Measurements from ENCODE around the gene ATP13A3. TPM values are rescaled to one million over a fixed set of nuclear protein-coding genes. Genes with fewer than 3 reads are reported as not detected.

The ATP13A3 gene
- total and polyA plus RNA-seq, 2 experiments from 2014 or later = 20.0 to 202 TPM

DNA sequence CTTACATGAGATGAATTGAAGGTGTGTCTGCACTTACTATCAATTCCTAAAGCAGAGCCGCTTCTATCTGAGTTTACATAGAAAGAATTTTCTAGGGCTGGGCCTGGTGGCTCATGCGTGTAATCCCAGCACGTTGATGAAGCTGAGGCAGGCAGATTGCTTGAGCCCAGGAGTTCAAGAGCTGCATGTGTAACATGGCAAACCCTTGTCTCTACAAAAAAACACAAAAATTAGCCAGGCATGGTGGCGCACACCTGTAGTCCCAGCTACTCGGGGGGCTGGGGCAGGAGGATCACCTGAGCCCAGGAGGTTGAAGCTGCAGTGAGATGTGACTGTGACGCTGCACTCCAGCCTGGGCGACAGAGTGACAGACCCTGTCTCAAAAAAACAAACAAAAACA, 18.1 kb upstream of the ATP13A3 start:
- no peak for DNase-seq (ENCODE audit: low spot score)
- Mint-ChIP-seq H3K36me3 (ENCODE audit: low read depth) (peaks cover 12% of the 10 kb centered on the region; the same call in 2 of the 3 replicates), H3K27ac (no peak overlapping the region; the same call in 1 of the 2 replicates), H3K4me3 (no peak overlapping the region), H3K9me3 (no peaks in the 10 kb centered on the region; the same call in 2 of the 3 replicates), H3K4me1 (0 out of 3 replicates have a peak, but pooled peaks cover 2% of the 10 kb centered on the region), H3K27me3 (ENCODE audit: insufficient read depth, low read depth, poor library complexity) (no peaks in the 10 kb centered on the region)
- TF ChIP-seq, protein P1, sequence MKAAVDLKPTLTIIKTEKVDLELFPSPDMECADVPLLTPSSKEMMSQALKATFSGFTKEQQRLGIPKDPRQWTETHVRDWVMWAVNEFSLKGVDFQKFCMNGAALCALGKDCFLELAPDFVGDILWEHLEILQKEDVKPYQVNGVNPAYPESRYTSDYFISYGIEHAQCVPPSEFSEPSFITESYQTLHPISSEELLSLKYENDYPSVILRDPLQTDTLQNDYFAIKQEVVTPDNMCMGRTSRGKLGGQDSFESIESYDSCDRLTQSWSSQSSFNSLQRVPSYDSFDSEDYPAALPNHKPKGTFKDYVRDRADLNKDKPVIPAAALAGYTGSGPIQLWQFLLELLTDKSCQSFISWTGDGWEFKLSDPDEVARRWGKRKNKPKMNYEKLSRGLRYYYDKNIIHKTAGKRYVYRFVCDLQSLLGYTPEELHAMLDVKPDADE (IDR thresholded peaks at IDR 0.05) = no peak
- TF ChIP-seq, protein P2, sequence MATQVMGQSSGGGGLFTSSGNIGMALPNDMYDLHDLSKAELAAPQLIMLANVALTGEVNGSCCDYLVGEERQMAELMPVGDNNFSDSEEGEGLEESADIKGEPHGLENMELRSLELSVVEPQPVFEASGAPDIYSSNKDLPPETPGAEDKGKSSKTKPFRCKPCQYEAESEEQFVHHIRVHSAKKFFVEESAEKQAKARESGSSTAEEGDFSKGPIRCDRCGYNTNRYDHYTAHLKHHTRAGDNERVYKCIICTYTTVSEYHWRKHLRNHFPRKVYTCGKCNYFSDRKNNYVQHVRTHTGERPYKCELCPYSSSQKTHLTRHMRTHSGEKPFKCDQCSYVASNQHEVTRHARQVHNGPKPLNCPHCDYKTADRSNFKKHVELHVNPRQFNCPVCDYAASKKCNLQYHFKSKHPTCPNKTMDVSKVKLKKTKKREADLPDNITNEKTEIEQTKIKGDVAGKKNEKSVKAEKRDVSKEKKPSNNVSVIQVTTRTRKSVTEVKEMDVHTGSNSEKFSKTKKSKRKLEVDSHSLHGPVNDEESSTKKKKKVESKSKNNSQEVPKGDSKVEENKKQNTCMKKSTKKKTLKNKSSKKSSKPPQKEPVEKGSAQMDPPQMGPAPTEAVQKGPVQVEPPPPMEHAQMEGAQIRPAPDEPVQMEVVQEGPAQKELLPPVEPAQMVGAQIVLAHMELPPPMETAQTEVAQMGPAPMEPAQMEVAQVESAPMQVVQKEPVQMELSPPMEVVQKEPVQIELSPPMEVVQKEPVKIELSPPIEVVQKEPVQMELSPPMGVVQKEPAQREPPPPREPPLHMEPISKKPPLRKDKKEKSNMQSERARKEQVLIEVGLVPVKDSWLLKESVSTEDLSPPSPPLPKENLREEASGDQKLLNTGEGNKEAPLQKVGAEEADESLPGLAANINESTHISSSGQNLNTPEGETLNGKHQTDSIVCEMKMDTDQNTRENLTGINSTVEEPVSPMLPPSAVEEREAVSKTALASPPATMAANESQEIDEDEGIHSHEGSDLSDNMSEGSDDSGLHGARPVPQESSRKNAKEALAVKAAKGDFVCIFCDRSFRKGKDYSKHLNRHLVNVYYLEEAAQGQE (IDR thresholded peaks at IDR 0.05; ENCODE audit: unreplicated experiment) = no peak
- TF ChIP-seq POLR2AphosphoS5 (IDR thresholded peaks at IDR 0.05; ENCODE audit: low read depth) (no peak), ZNF331 (CRISPR knock-in tag; IDR thresholded peaks at IDR 0.05; ENCODE audit: low read depth) (no peak), EZH2phosphoT487 (IDR thresholded peaks at IDR 0.05; ENCODE audit: unreplicated experiment) (no peak), STAT1 (IDR thresholded peaks at IDR 0.05; ENCODE audit: unreplicated experiment) (no peak), NANOG (IDR thresholded peaks at IDR 0.05; ENCODE audit: borderline replicate concordance) (no peak), EZH2 (IDR thresholded peaks at IDR 0.05; ENCODE audit: low read depth, unreplicated experiment) (no peak), JUNB (IDR thresholded peaks at IDR 0.05; ENCODE audit: unreplicated experiment) (no peak), ZNF114 (CRISPR knock-in tag; IDR thresholded peaks at IDR 0.05) (no peak), CREB1 (CRISPR knock-in tag; IDR thresholded peaks at IDR 0.05; ENCODE audit: low read depth) (no peak)
- TF ChIP-seq, protein P3, sequence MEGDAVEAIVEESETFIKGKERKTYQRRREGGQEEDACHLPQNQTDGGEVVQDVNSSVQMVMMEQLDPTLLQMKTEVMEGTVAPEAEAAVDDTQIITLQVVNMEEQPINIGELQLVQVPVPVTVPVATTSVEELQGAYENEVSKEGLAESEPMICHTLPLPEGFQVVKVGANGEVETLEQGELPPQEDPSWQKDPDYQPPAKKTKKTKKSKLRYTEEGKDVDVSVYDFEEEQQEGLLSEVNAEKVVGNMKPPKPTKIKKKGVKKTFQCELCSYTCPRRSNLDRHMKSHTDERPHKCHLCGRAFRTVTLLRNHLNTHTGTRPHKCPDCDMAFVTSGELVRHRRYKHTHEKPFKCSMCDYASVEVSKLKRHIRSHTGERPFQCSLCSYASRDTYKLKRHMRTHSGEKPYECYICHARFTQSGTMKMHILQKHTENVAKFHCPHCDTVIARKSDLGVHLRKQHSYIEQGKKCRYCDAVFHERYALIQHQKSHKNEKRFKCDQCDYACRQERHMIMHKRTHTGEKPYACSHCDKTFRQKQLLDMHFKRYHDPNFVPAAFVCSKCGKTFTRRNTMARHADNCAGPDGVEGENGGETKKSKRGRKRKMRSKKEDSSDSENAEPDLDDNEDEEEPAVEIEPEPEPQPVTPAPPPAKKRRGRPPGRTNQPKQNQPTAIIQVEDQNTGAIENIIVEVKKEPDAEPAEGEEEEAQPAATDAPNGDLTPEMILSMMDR (conservative IDR thresholded peaks at IDR 0.05; ENCODE audit: low read depth in 2 of 2) = no peak
- TF ChIP-seq, protein P4, sequence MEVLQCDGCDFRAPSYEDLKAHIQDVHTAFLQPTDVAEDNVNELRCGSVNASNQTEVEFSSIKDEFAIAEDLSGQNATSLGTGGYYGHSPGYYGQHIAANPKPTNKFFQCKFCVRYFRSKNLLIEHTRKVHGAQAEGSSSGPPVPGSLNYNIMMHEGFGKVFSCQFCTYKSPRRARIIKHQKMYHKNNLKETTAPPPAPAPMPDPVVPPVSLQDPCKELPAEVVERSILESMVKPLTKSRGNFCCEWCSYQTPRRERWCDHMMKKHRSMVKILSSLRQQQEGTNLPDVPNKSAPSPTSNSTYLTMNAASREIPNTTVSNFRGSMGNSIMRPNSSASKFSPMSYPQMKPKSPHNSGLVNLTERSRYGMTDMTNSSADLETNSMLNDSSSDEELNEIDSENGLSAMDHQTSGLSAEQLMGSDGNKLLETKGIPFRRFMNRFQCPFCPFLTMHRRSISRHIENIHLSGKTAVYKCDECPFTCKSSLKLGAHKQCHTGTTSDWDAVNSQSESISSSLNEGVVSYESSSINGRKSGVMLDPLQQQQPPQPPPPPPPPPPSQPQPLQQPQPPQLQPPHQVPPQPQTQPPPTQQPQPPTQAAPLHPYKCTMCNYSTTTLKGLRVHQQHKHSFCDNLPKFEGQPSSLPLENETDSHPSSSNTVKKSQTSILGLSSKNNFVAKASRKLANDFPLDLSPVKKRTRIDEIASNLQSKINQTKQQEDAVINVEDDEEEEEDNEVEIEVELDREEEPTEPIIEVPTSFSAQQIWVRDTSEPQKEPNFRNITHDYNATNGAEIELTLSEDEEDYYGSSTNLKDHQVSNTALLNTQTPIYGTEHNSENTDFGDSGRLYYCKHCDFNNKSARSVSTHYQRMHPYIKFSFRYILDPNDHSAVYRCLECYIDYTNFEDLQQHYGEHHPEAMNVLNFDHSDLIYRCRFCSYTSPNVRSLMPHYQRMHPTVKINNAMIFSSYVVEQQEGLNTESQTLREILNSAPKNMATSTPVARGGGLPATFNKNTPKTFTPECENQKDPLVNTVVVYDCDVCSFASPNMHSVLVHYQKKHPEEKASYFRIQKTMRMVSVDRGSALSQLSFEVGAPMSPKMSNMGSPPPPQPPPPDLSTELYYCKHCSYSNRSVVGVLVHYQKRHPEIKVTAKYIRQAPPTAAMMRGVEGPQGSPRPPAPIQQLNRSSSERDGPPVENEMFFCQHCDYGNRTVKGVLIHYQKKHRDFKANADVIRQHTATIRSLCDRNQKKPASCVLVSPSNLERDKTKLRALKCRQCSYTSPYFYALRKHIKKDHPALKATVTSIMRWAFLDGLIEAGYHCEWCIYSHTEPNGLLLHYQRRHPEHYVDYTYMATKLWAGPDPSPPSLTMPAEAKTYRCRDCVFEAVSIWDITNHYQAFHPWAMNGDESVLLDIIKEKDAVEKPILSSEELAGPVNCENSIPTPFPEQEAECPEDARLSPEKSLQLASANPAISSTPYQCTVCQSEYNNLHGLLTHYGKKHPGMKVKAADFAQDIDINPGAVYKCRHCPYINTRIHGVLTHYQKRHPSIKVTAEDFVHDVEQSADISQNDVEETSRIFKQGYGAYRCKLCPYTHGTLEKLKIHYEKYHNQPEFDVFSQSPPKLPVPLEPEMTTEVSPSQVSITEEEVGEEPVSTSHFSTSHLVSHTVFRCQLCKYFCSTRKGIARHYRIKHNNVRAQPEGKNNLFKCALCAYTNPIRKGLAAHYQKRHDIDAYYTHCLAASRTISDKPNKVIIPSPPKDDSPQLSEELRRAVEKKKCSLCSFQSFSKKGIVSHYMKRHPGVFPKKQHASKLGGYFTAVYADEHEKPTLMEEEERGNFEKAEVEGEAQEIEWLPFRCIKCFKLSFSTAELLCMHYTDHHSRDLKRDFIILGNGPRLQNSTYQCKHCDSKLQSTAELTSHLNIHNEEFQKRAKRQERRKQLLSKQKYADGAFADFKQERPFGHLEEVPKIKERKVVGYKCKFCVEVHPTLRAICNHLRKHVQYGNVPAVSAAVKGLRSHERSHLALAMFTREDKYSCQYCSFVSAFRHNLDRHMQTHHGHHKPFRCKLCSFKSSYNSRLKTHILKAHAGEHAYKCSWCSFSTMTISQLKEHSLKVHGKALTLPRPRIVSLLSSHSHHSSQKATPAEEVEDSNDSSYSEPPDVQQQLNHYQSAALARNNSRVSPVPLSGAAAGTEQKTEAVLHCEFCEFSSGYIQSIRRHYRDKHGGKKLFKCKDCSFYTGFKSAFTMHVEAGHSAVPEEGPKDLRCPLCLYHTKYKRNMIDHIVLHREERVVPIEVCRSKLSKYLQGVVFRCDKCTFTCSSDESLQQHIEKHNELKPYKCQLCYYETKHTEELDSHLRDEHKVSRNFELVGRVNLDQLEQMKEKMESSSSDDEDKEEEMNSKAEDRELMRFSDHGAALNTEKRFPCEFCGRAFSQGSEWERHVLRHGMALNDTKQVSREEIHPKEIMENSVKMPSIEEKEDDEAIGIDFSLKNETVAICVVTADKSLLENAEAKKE (CRISPR knock-in tag; IDR thresholded peaks at IDR 0.05) = no peak
- Histone ChIP-seq H3K4me2 (no peak overlapping the region), H3F3A (replicated peaks; ENCODE audit: low read depth) (no peaks in the 10 kb centered on the region), H3K79me2 (replicated peaks; ENCODE audit: insufficient read depth) (no peaks in the 10 kb centered on the region), H3K9me2 (ENCODE audit: insufficient read depth) (no peaks in the 10 kb centered on the region), H3K36me3 (ENCODE audit: insufficient read depth) (no peaks in the 10 kb centered on the region), H3K27me3 (ENCODE audit: insufficient read depth) (no peaks in the 10 kb centered on the region), H3K4me1 (ENCODE audit: insufficient read depth) (no peaks in the 10 kb centered on the region), H3K4me3 (no peak overlapping the region), H4K20me1 (replicated peaks; ENCODE audit: insufficient read depth) (no peaks in the 10 kb centered on the region), H2AFZ (no peak overlapping the region), H3K27ac (ENCODE audit: low read depth) (no peak overlapping the region)
- ATAC-seq = no peak
